Stimulated activated CD4-positive, alpha-beta T cell treated with anti-CD3 and anti-CD28 coated beads, Interleukin-15, amount 100 ng/mL, for 1 hour (primary cell): ENCODE measurements around the gene EPC1.
A peak's percentile ranks its signal among the peaks of the same experiment; 100 is the strongest.
"Not testable (repeated sequence)": the region's sequence is repeated elsewhere in the genome, so short reads cannot be mapped to it uniquely, and the experiment has no call there.

Experiments
- DNase-seq, 2 donors: peaks; one replicate each; pipeline ENCODE4 v3.0.0-alpha.2; 2020; ENCODE audit warnings: low read depth in 1 of 2, low spot score in 1 of 2

Gene EPC1

DNA sequence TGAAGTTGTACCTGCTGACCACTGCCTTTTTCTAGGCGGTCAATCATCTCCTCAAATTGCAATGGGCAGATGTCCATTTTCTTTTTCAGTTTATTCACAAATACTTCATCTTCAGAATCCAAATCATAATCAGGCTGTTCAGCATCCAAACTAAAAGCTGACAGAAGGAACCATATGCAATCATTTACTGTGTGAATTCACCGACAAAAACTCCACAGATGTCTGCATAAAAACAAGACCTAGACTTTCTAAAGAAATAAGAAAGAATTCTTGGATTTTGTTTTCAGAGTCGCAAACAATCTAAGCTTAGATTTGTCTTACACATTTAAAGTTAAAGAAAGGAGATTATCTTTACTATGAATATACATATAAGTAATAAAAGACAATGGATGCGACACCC lies 53.4 kb downstream of the EPC1 start:
- no peak for DNase-seq

- DNase-seq, result no peak
Observed at GRCh38 chr10:32279795-32280194, 67.2 kb downstream of the EPC1 start.

DNA sequence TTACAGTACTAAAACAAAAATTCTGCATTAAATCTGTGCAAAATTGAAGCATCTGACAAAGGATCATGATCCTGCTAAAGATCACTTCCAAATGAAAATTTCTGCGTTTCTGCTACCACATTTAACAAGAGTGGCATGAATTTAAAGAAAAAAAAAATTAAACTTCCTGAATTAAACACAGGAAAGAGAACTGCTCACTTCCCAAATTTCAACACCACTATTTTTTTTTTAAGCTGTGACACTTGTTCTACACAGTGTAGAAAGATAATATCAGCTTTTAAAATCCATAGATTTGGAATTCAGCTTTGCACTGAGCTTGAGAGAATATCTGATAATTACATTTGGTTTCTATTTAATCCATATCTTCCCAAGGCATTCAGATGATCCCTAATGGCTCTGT lies 73.6 kb downstream of the EPC1 start:
- DNase-seq, result no peak

GRCh38 chr10:32271617-32272016 lies 75.3 kb downstream of the EPC1 start:
- no peak for DNase-seq

DNA sequence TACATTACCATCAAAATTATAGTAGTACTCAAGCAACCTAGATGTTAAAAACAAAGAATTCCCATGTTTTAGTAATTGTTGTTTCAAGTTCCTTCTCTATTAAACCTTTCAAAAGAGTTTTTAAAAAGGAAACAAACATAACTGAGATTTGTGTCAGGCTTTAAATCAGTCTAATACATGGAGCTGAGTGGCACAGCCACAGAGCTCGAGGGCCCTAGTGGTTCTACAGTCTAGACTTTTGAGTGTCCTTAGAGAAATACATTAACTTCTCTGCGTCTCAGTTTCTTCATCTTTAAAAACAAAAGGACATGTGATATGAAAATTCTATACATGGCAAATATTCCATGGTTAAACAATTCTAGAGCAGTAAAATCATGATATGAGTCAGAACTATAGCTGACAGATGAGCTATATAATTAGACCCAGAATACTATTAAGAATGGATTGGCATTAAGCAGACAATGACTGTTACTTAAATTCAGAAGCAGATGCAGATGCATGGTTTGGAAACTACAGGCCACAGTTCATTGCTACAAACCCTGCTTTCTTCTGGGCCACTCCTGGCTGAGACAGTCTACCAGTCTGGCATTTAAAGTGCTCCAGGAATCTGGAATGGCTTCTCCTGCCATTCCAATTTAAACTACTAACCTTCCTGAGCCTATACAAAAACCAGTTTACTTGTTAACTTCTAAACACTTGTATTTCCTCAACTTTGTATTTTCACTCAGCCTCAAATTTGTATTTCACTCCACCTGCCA lies 77.4 kb downstream of the EPC1 start:
- DNase-seq, result no peak

GRCh38 chr10:32268788-32269187 lies 78.2 kb downstream of the EPC1 start:
- no peak for DNase-seq

DNA sequence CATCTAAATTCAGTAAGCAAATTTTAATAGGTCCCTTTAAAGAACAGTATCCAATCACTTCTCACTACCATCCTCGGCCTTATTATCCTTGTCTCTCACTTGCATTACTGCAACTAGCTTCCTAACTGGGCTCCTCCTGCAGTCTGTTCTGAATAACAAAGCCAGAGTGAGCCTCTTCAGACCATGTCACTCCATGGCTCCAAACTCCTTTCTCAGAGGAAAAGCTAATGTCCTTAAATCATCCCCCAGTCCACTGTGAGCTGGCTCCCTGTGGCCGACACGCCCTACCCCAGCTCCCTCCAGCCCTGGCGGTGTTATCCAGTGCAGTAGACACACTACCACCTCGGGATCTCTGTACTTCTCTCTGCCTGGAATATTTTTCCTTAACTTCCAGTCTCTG lies 80.0 kb downstream of the EPC1 start:
- no peak for DNase-seq

- no peak for DNase-seq
Observed at GRCh38 chr10:32266566-32266965, 80.4 kb downstream of the EPC1 start.

- DNase-seq, result no peak
Observed at GRCh38 chr10:32265756-32266155, 81.2 kb downstream of the EPC1 start.

DNA sequence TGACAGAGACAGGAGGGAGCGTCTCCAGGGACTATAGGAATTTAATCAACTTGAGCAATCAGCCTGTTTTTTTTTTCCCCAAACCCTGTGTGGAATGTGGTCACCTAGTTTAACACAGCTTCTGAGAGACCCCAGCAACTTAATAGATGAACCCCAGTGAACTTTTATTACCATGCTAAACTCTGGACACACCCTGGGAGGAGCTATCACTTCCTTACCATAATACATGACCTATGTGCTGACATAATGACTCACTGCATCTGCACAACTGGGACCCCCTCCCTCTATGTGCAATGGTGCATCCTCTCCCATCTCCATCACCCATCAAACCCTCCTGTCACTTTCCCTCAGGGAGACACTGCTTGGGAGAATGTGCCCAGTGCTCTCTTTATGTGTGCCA lies 83.7 kb downstream of the EPC1 start:
- DNase-seq, result no peak

DNA sequence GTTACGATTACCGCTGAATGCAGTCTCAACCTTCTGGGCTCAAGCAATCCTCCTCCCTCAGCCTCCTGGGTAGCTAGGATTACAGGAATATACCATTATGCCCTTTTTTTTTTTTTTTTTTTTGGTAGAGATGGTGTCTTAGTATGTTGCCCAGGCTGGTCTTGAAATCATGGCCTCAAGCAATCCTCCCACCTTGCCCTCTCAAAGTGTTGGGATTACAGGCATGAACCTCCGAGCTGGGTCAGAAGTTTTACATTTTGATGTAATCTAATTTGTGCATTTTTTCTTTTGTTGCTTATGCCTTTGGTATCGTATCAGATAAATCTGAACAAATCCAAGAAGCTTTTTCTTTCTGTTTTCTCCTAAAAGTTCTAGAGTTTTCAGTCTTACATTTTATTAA lies 87.4 kb downstream of the EPC1 start:
- no peak for DNase-seq

DNA sequence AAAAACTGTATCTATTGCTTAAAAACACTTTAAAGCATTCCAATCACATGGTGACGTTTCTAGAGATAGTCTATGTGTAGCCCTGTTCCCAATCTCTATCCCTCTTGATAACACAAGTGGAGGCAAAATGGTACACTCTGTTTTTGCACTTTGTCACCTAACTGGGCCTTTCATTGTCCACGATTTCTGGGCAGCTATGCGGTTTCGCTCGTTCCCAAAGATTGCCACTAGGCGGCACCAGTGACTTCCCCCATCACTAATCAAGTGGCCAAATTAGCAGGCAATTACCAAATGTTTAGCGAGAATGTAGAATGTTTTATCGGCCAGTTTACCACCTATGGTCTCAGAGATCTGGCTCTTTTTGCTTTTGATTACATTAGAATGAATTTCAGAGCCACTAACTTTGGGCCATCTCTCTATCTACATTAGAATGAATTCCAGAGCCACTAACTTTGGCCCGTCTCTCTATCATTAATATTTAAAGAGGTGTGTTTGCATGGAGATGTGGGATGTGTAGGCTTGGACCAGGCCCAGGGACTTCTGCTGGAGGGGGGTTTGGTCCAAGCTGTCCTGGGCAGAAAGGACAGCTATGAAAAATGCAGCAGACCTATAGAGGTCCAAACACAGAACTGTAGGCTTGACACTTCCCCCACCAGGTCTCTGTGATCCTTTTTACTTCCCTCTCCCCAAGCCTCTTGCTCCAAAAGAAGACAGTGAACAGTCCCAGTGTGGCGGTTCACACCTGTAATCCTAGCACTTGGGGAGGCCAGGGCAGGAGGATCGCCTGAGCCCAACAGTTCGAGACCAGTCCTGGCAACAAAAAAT lies 90.1 kb downstream of the EPC1 start:
- DNase-seq, result peak; percentile 39 to 53

- DNase-seq, result no peak
Observed at GRCh38 chr10:32253821-32254220, 93.1 kb downstream of the EPC1 start.

- no peak for DNase-seq
Observed at GRCh38 chr10:32253276-32253675, 93.7 kb downstream of the EPC1 start.

GRCh38 chr10:32250489-32250888 lies 96.5 kb downstream of the EPC1 start:
- not testable (repeated sequence) for DNase-seq

GRCh38 chr10:32246685-32247084 lies 100.3 kb downstream of the EPC1 start:
- DNase-seq, result no peak

GRCh38 chr10:32245760-32246159 lies 101.2 kb downstream of the EPC1 start:
- no peak for DNase-seq

DNA sequence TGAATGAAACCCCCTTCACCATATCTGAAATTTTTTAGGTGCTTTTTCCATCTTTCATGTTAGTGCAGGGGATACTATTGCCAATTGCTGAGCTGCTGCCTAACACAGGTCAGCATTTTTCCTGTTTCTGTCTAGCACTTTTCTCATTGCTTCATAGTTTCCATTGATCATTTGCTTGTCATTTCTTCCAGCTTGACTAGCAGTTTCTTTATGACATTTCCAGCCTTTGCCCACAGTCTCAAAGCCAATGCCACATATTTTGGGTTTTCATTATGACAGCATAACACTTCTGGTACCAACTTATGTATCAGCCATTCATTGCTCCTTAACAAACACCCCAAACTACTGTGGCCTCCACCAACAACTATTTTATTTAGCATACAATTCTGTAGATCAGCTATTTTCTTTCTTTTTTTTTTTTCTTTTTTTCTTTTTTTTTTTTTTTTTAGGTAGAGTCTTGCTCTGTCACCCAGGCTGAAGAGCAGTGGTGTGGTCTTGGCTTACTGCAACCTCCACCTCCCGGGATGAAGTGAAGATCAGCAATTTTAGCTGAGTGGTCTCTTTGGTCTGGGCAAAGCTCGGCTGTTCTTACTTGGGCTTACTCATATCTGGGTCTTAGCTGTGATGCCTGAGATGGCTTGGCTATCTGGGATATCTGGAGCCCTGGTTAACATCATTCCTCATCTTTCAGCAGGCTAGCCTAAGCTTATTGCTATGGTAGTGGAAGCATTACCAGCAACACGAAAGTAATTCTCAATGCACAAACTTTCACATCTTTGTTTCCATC lies 102.3 kb downstream of the EPC1 start:
- DNase-seq, result no peak

- DNase-seq, result no peak
Observed at GRCh38 chr10:32244011-32244410, 102.9 kb downstream of the EPC1 start.

DNA sequence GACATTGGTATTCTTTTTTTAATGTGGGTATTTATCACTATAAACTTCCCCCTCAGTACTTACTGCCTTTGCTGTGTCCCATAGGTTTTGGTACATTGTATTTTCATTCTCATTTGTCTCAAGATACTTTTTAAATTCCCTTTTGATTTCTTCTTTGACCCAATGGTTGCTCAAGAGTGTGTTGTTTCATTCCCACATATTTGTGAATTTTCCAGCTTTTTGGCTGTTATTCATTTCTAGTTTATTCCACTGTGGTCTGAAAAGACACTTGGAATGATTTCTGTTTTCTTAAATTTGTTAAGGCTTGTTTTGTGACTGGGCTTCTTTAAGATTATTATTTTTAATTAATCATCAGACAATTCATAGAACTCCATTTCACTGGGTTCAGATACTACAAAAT lies 105.0 kb downstream of the EPC1 start:
- no peak for DNase-seq

DNA sequence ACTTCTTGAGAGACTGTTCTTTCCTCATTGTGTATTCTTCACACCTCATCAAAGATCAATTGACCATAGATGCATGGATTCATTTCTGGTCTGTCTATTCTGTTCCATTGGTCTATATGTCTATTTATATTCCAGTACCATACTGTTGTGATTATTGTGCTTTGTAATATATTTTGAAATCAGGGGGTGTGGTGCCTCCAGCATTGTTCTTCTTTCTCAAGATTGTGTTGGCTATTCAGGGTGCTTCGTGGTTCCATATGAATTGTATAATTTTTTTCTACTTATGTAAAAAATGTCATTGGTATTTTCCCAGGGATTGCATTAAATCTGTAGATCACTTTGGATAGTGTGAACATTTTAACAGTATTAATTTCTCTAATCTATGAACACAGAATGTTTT lies 106.5 kb downstream of the EPC1 start:
- no peak for DNase-seq

DNA sequence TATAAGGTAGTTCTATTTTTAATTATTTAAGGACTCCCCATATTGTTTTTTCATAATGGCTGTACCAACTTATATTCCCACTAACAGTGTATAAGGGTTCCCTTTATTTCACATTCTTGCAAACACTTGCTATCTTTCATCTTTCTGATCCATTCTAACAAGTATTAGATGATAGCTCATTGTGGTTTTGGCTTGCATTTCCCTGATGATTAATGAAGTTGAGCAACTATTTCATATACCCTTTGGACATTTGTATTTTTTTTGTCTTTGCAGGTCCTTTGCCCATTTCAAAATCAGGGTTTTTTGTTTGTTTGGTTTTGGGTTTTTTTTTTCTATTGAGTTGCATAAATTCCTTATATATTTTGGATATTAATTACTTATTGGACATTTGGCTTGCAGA lies 107.2 kb downstream of the EPC1 start:
- no peak for DNase-seq
